ENCODE measurements around the gene HDAC1. TPM values are rescaled to one million over a fixed set of nuclear protein-coding genes. Genes with fewer than 3 reads are reported as not detected.

The HDAC1 gene
- total and polyA plus RNA-seq, 10 of the 15 experiments (the other 5 are each of a cell fraction or from before 2014, with no cell fraction given): 147 to 331 (median 168) TPM

DNA sequence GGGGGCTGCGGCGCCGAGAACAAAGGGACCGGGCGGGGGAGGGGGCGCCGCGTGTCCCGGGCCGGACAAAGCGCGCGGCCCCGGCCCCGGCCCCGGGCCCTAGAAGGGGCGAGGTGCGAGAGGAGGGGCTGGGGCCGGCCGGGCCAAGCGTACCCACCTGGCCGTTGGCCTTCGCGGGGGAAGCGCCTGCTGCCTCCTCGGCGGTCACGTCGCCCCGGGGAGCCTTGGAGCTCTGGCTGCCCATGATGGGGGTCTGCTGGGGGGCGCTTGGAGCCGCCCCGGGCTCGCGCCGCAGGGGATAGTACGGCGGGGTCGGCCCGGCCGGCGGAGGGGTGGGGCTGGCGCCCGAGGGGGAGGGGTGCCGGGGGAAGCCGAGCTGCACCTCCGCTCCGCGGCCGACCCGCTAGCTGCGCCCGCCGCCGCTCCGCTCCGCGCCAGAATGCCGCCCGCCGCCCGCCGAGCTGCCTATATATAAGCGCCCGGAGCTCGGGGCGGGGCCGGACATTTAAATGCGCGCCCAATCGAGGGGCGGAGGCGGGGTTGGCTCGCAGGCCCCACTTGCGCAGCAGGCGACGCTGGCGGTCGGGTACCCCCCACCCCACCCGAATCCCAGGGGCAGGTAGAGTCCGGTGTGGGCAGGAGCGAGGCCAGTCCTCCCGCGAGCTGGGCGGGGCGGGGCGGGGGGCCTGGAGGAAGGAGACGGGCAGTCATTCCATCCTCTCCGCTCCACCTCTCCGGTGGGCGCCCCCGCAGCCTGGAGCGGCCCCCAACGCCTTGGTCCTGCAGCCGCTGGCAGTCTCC is 44.1 kb downstream of the HDAC1 start, which contains the start of gene MARCKSL1 (continued):
- TF ChIP-seq REST (IDR thresholded peaks at IDR 0.05; ENCODE audit: low read depth, low read length) (peak; percentile 41; the same call in 1 of the 2 replicates), RBBP5 (conservative IDR thresholded peaks at IDR 0.05) (no peak), SMAD5 (IDR thresholded peaks at IDR 0.05; ENCODE audit: low read depth) (peak; percentile 97), PML (IDR thresholded peaks at IDR 0.05; ENCODE audit: low read length) (peak; percentile 92; the same call in 1 of the 2 replicates), TCF3 (IDR thresholded peaks at IDR 0.05; ENCODE audit: borderline replicate concordance, insufficient read depth, low read depth, low read length) (peak; percentile 81; the same call in 1 of the 2 replicates), POLR2AphosphoS5 (IDR thresholded peaks at IDR 0.05; ENCODE audit: low read length) (peak; percentile 97), STAT1 (conservative IDR thresholded peaks at IDR 0.05) (no peak), SMC3 (IDR thresholded peaks at IDR 0.05; ENCODE audit: borderline replicate concordance, low read length) (0 out of 2 replicates have a peak, but pooled peaks have one; percentile 1), HDAC6 (IDR thresholded peaks at IDR 0.05; ENCODE audit: unreplicated experiment) (peak; percentile 91), POLR2A (IDR thresholded peaks at IDR 0.05; ENCODE audit: low read depth, low read length) (peak; percentile 96), LARP7 (IDR thresholded peaks at IDR 0.05) (peak; percentile 46; the same call in 1 of the 2 replicates), GATAD2B (conservative IDR thresholded peaks at IDR 0.05; ENCODE audit: low read depth) (peak; percentile 12; the same call in 1 of the 2 replicates), ZNF384 (IDR thresholded peaks at IDR 0.05; ENCODE audit: borderline replicate concordance, low read depth, low read length) (no peak), BACH1 (IDR thresholded peaks at IDR 0.05; ENCODE audit: borderline replicate concordance) (peak; percentile 85), NRF1 (conservative IDR thresholded peaks at IDR 0.05; ENCODE audit: low read depth, low read length) (peak; percentile 27; the same call in 1 of the 2 replicates), TCF12 (IDR thresholded peaks at IDR 0.05; ENCODE audit: low read depth, low read length) (peak; percentile 36; the same call in 1 of the 2 replicates), SREBF2 (IDR thresholded peaks at IDR 0.05; ENCODE audit: low read length) (no peak), NR2F1 (conservative IDR thresholded peaks at IDR 0.05) (0 out of 2 replicates have a peak, but pooled peaks have one; percentile 8), MXI1 (IDR thresholded peaks at IDR 0.05; ENCODE audit: low read depth, low read length) (peak; percentile 50; the same call in 1 of the 2 replicates), POLR2AphosphoS2 (IDR thresholded peaks at IDR 0.05; ENCODE audit: low read depth, low read length) (peak; percentile 97), TBL1XR1 (IDR thresholded peaks at IDR 0.05; ENCODE audit: low read depth, low read length) (no peak), ZNF24 (IDR thresholded peaks at IDR 0.05) (no peak)
- TF ChIP-seq, protein P1, sequence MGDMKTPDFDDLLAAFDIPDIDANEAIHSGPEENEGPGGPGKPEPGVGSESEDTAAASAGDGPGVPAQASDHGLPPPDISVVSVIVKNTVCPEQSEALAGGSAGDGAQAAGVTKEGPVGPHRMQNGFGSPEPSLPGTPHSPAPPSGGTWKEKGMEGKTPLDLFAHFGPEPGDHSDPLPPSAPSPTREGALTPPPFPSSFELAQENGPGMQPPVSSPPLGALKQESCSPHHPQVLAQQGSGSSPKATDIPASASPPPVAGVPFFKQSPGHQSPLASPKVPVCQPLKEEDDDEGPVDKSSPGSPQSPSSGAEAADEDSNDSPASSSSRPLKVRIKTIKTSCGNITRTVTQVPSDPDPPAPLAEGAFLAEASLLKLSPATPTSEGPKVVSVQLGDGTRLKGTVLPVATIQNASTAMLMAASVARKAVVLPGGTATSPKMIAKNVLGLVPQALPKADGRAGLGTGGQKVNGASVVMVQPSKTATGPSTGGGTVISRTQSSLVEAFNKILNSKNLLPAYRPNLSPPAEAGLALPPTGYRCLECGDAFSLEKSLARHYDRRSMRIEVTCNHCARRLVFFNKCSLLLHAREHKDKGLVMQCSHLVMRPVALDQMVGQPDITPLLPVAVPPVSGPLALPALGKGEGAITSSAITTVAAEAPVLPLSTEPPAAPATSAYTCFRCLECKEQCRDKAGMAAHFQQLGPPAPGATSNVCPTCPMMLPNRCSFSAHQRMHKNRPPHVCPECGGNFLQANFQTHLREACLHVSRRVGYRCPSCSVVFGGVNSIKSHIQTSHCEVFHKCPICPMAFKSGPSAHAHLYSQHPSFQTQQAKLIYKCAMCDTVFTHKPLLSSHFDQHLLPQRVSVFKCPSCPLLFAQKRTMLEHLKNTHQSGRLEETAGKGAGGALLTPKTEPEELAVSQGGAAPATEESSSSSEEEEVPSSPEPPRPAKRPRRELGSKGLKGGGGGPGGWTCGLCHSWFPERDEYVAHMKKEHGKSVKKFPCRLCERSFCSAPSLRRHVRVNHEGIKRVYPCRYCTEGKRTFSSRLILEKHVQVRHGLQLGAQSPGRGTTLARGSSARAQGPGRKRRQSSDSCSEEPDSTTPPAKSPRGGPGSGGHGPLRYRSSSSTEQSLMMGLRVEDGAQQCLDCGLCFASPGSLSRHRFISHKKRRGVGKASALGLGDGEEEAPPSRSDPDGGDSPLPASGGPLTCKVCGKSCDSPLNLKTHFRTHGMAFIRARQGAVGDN (IDR thresholded peaks at IDR 0.05): peak; percentile 85

Measured in GM12878 (cell line).